PC-3 (cell line): ENCODE results near the gene FLOT1. TPM values are rescaled to one million over a fixed set of nuclear protein-coding genes. Genes with fewer than 3 reads are reported as not detected.

ENCODE experiments used
- ATAC-seq: fragments of 200-7000 bp; cut with Tn5 transposase; 2 replicates; pipeline ENCODE4 v1.9.1; 2020; ENCODE audit warnings: mild to moderate bottlenecking, moderate library complexity
- BruUV-seq: library from RNA; stranded (reverse); fragments of 400-500 nt; replicated peaks from 2 replicates; lab custom pipeline; 2021; lab: Mats Ljungman, UMichigan
- CTCF ChIA-PET: fragments of 300-600 bp; sonication (Branson Sonifier 250); formaldehyde crosslinking; loops from one replicate; lab custom pipeline; 2022; ENCODE audit warnings: antibody characterized with exemption; lab: Charles Lee
- POLR2A ChIA-PET: fragments of 300-600 bp; sonication (Branson Sonifier 250); formaldehyde crosslinking; loops from one replicate; lab custom pipeline; 2022; ENCODE audit warnings: antibody characterized with exemption; ENCODE audit not compliant: unreplicated experiment; lab: Charles Lee
- DNase-seq: peaks from one replicate; pipeline ENCODE4 v3.0.0-alpha.2; 2015
- H2AFZ ChIP-seq: fragments of 300-600 bp; sonication (generic); 2 replicates; pipeline ENCODE4 v1.6.0; 2016; ENCODE audit warnings: antibody characterized with exemption, low read length
- H3F3A ChIP-seq: fragments of 300-600 bp; sonication (generic); one replicate; pipeline ENCODE4 v1.6.0; 2017; ENCODE audit warnings: antibody characterized with exemption, low read length, control low read depth, mild to moderate bottlenecking; ENCODE audit not compliant: unreplicated experiment
- H3K27ac ChIP-seq: fragments of 300-600 bp; sonication (generic); 2 replicates; pipeline ENCODE4 v1.5.1; 2016; ENCODE audit warnings: mild to moderate bottlenecking, low read length
- H3K27me3 ChIP-seq: fragments of 300-600 bp; sonication (generic); 2 replicates; pipeline ENCODE4 v1.6.1; 2016; ENCODE audit warnings: low read length, mixed read lengths
- H3K36me3 ChIP-seq: fragments of 300-600 bp; sonication (generic); 2 replicates; pipeline ENCODE4 v1.6.1; 2016; ENCODE audit warnings: low read depth, mixed run types, low read length, mixed read lengths
- H3K4me1 ChIP-seq: fragments of 300-600 bp; sonication (generic); 2 replicates; pipeline ENCODE4 v1.5.1; 2016; ENCODE audit warnings: low read length; ENCODE audit not compliant: insufficient read depth
- H3K4me2 ChIP-seq: fragments of 300-600 bp; sonication (generic); 2 replicates; pipeline ENCODE4 v1.6.0; 2016; ENCODE audit warnings: low read length
- H3K4me3 ChIP-seq: fragments of 300-600 bp; sonication (generic); 2 replicates; pipeline ENCODE4 v1.5.1; 2016; ENCODE audit warnings: mild to moderate bottlenecking, low read length, mixed read lengths
- H3K79me2 ChIP-seq: fragments of 300-600 bp; sonication (generic); 2 replicates; pipeline ENCODE4 v1.6.1; 2017; ENCODE audit warnings: low read length, mixed read lengths
- H3K9ac ChIP-seq: fragments of 300-600 bp; sonication (generic); 2 replicates; pipeline ENCODE4 v1.6.0; 2016; ENCODE audit warnings: mild to moderate bottlenecking, low read length
- H3K9me2 ChIP-seq: fragments of 300-600 bp; sonication (generic); replicated peaks from 2 replicates; pipeline ENCODE4 v1.6.1; 2016; ENCODE audit warnings: mixed run types, low read length, mixed read lengths
- H3K9me3 ChIP-seq: fragments of 300-600 bp; sonication (generic); 2 replicates; pipeline ENCODE4 v1.6.1; 2016; ENCODE audit warnings: low read length, mixed read lengths
- H4K20me1 ChIP-seq: fragments of 300-600 bp; sonication (generic); 2 replicates; pipeline ENCODE4 v1.6.1; 2016; ENCODE audit warnings: low read length, mixed read lengths
- CTCF ChIP-seq: fragments of 300-600 bp; sonication (generic); conservative IDR thresholded peaks from 2 replicates; pipeline ENCODE4 v1.5.1; 2017; ENCODE audit warnings: antibody characterized with exemption, low read depth, mild to moderate bottlenecking, low read length
- EZH2 ChIP-seq: fragments of 300-600 bp; sonication (generic); IDR thresholded peaks from one replicate; pipeline ENCODE4 v1.6.1; 2017; ENCODE audit warnings: antibody characterized with exemption, mild to moderate bottlenecking, low read length; ENCODE audit not compliant: unreplicated experiment
- EZH2phosphoT487 ChIP-seq: fragments of 300-600 bp; sonication (generic); IDR thresholded peaks from 2 replicates; pipeline ENCODE4 v1.6.1; 2018; ENCODE audit warnings: mild to moderate bottlenecking, antibody characterized with exemption, low read length, borderline replicate concordance
- intact Hi-C: fragments of 100-400 bp; cut with micrococcal nuclease; formaldehyde crosslinking; loops from 2 replicates; pipeline ENCODE4 v1.9.0; 2023
- total RNA-seq: library from RNA; depleted of rRNA; stranded (reverse); fragments of >200 nt; gene quantifications from 2 replicates; pipeline ENCODE4 v1.2.3, GENCODE V29; 2014

The FLOT1 gene
- total RNA-seq, 1 experiment from 2014 or later, result 305 TPM

- POLR2A ChIA-PET, result no interaction called here
- CTCF ChIA-PET, result no interaction called here
- no peaks in the 10 kb centered on the region for H3K27me3 ChIP-seq
- 0 out of 2 replicates have a peak, but pooled peaks cover 3% of the 10 kb centered on the region for H3K79me2 ChIP-seq
- no peak overlapping the region for H2AFZ ChIP-seq
- intact Hi-C loops, result no loop called here
- peaks cover 12% of the 10 kb centered on the region for H3F3A ChIP-seq
- no peak overlapping the region for H3K9ac ChIP-seq
- no peak overlapping the region for H3K27ac ChIP-seq
- no peak overlapping the region for H3K4me2 ChIP-seq
- H3K36me3 ChIP-seq, result no peaks in the 10 kb centered on the region
- H3K9me3 ChIP-seq, result no peaks in the 10 kb centered on the region
- no peak overlapping the region for H3K4me3 ChIP-seq
- TF ChIP-seq EZH2 (no peak), CTCF (no peak), EZH2phosphoT487 (no peak)
- H3K9me2 ChIP-seq, result no peaks in the 10 kb centered on the region
- H4K20me1 ChIP-seq, result no peaks in the 10 kb centered on the region
- no TSS peak for BruUV-seq
- ATAC-seq (no peak), DNase-seq (no peak)
- peaks cover 36% of the 10 kb centered on the region for H3K4me1 ChIP-seq
Measured at GRCh38 chr6:30777155-30777485, 34.6 kb upstream of the FLOT1 start.

- H3F3A ChIP-seq, result peaks cover 12% of the 10 kb centered on the region
- H3K4me1 ChIP-seq, result peaks cover 32% of the 10 kb centered on the region
- intact Hi-C loops, result no loop called here
- no peak overlapping the region for H3K4me2 ChIP-seq
- no peaks in the 10 kb centered on the region for H4K20me1 ChIP-seq
- no peak overlapping the region for H3K9ac ChIP-seq
- CTCF ChIA-PET, result no interaction called here
- no peak for DNase-seq
- POLR2A ChIA-PET, result no interaction called here
- no TSS peak for BruUV-seq
- no peak overlapping the region for H3K27ac ChIP-seq
- no peaks in the 10 kb centered on the region for H3K36me3 ChIP-seq
- no peak for TF ChIP-seq CTCF
- no peak for TF ChIP-seq EZH2
- TF ChIP-seq EZH2phosphoT487, result no peak
- 0 out of 2 replicates have a peak, but pooled peaks cover 3% of the 10 kb centered on the region for H3K79me2 ChIP-seq
- no peak for ATAC-seq
- H3K9me2 ChIP-seq, result no peaks in the 10 kb centered on the region
- no peak overlapping the region for H3K4me3 ChIP-seq
- H2AFZ ChIP-seq, result no peak overlapping the region
- no peaks in the 10 kb centered on the region for H3K27me3 ChIP-seq
- no peaks in the 10 kb centered on the region for H3K9me3 ChIP-seq
Measured at GRCh38 chr6:30776390-30777154, 34.1 kb upstream of the FLOT1 start.

- H3K9me3 ChIP-seq, result no peaks in the 10 kb centered on the region
- no peaks in the 10 kb centered on the region for H4K20me1 ChIP-seq
- H3K27me3 ChIP-seq, result no peaks in the 10 kb centered on the region
- CTCF ChIA-PET, result no interaction called here
- ATAC-seq, result no peak
- no peak overlapping the region for H3K4me3 ChIP-seq
- H3K36me3 ChIP-seq, result no peaks in the 10 kb centered on the region
- intact Hi-C loops, result no loop called here
- H3K9ac ChIP-seq, result no peak overlapping the region
- TF ChIP-seq CTCF (no peak), EZH2phosphoT487 (no peak), EZH2 (no peak)
- DNase-seq, result no peak
- no peaks in the 10 kb centered on the region for H3K9me2 ChIP-seq
- BruUV-seq, result no TSS peak
- H3K27ac ChIP-seq, result no peak overlapping the region
- H3K4me1 ChIP-seq, result peaks cover 27% of the 10 kb centered on the region
- no peaks in the 10 kb centered on the region for H3K79me2 ChIP-seq
- peaks cover 4% of the 10 kb centered on the region for H3F3A ChIP-seq
- POLR2A ChIA-PET, result no interaction called here
- no peak overlapping the region for H2AFZ ChIP-seq
- H3K4me2 ChIP-seq, result no peak overlapping the region
Measured at GRCh38 chr6:30775104-30775503, 32.6 kb upstream of the FLOT1 start.
